Astrocyte (in vitro differentiated cells and primary cell): Measurements from ENCODE around the gene HS6ST2. TPM values are rescaled to one million over a fixed set of nuclear protein-coding genes. Genes with fewer than 3 reads are reported as not detected.

ENCODE experiments used
- DNase-seq: peaks from one replicate; pipeline ENCODE4 v3.0.0-alpha.2; 2010; ENCODE audit warnings: low read depth
- FAIRE-seq: peaks from 2 replicates; lab custom pipeline; 2011; peaks lifted over from hg19 to GRCh38; lab: Jason Lieb, UNC
- H2AFZ ChIP-seq: 2 replicates; pipeline ENCODE4 v1.6.0; 2012; ENCODE audit warnings: low read depth, low read length, inconsistent platforms
- H3K27ac ChIP-seq: 2 replicates; pipeline ENCODE4 v1.5.1; 2011; ENCODE audit warnings: low read depth, low read length, inconsistent platforms
- H3K27me3 ChIP-seq: 2 replicates; pipeline ENCODE4 v1.6.0; 2011; ENCODE audit warnings: low read length, inconsistent platforms; ENCODE audit not compliant: insufficient read depth
- H3K36me3 ChIP-seq: 2 replicates; pipeline ENCODE4 v1.5.1; 2011; ENCODE audit warnings: low read length, inconsistent platforms; ENCODE audit not compliant: insufficient read depth
- H3K4me1 ChIP-seq: 2 replicates; pipeline ENCODE4 v1.5.1; 2011; ENCODE audit warnings: low read length, inconsistent platforms; ENCODE audit not compliant: insufficient read depth
- H3K4me2 ChIP-seq: 2 replicates; pipeline ENCODE4 v1.6.0; 2012; ENCODE audit warnings: low read length, inconsistent platforms
- H3K4me3 ChIP-seq: 2 replicates; pipeline ENCODE4 v1.5.1; 2011; ENCODE audit warnings: low read depth, mild to moderate bottlenecking, low read length, inconsistent platforms; ENCODE audit not compliant: insufficient read depth
- H3K79me2 ChIP-seq: 2 replicates; pipeline ENCODE4 v1.6.0; 2012; ENCODE audit warnings: mild to moderate bottlenecking, low read length, inconsistent platforms; ENCODE audit not compliant: insufficient read depth
- H3K9ac ChIP-seq: 2 replicates; pipeline ENCODE4 v1.6.0; 2012; ENCODE audit warnings: mild to moderate bottlenecking, low read length, inconsistent platforms
- H3K9me3 ChIP-seq: 2 replicates; pipeline ENCODE4 v1.5.1; 2012; ENCODE audit warnings: low read depth, mild to moderate bottlenecking, low read length, inconsistent platforms; ENCODE audit not compliant: insufficient read depth
- H4K20me1 ChIP-seq: 2 replicates; pipeline ENCODE4 v1.6.0; 2012; ENCODE audit warnings: low read length, inconsistent platforms; ENCODE audit not compliant: insufficient read depth
- H3K27ac Mint-ChIP-seq: one replicate; pipeline ENCODE4 v1.8.0; 2021; ENCODE audit warnings: mild to moderate bottlenecking, mixed read lengths; ENCODE audit not compliant: unreplicated experiment
- H3K27me3 Mint-ChIP-seq: one replicate; pipeline ENCODE4 v1.8.0; 2021; ENCODE audit warnings: low read depth, mixed read lengths; ENCODE audit not compliant: unreplicated experiment
- H3K36me3 Mint-ChIP-seq: one replicate; pipeline ENCODE4 v1.8.0; 2021; ENCODE audit warnings: low read depth, mixed read lengths; ENCODE audit not compliant: unreplicated experiment
- H3K4me1 Mint-ChIP-seq: one replicate; pipeline ENCODE4 v1.8.0; 2021; ENCODE audit warnings: low read depth, mixed read lengths; ENCODE audit not compliant: unreplicated experiment
- H3K4me3 Mint-ChIP-seq: one replicate; pipeline ENCODE4 v1.8.0; 2021; ENCODE audit warnings: mild to moderate bottlenecking, moderate library complexity, mixed read lengths; ENCODE audit not compliant: unreplicated experiment
- H3K9me3 Mint-ChIP-seq: one replicate; pipeline ENCODE4 v1.8.0; 2021; ENCODE audit warnings: mild to moderate bottlenecking, mixed read lengths; ENCODE audit not compliant: unreplicated experiment
- EZH2 ChIP-seq: IDR thresholded peaks from 2 replicates; pipeline ENCODE4 v1.6.1; 2012; ENCODE audit warnings: mild to moderate bottlenecking, low read length, inconsistent platforms; ENCODE audit not compliant: insufficient read depth
- total RNA-seq: library from RNA; stranded (reverse); gene quantifications from 2 replicates; pipeline ENCODE4 v1.2.1, GENCODE V29; 2021
- TF ChIP-seq, protein P1 (sequence below): IDR thresholded peaks from 2 replicates; pipeline ENCODE4 v1.5.1; 2011; ENCODE audit warnings: low read depth, mild to moderate bottlenecking, inconsistent platforms, low read length, moderate library complexity; ENCODE audit not compliant: insufficient read depth

Gene HS6ST2
- total RNA-seq, 1 donor from 2014 or later, result 12.9 TPM

DNA sequence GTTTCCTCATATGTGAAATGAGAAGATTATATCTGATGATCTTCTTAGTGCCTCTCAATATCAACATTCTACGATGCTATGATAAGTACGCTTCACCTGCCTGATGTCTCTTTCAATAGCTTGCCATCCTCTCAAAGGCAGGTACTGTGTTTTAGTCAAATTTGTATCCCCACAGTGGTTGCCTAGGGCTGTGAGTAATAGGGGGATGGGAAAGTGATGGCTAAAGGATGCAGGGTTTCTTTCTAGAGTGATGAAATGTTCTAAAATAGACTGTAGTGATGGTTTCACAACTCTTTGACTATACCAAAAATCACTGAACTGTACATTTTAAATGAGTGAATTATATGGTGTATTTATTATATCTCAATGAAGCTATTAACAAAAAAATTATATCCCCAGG, 142.8 kb downstream of the HS6ST2 start:
- Histone ChIP-seq H3K9ac (no peak overlapping the region), H3K79me2 (no peaks in the 10 kb centered on the region), H3K27me3 (no peaks in the 10 kb centered on the region), H3K4me2 (no peak overlapping the region), H3K27ac (no peak overlapping the region), H3K4me1 (no peaks in the 10 kb centered on the region), H3K9me3 (no peaks in the 10 kb centered on the region), H2AFZ (no peak overlapping the region), H3K4me3 (no peak overlapping the region), H4K20me1 (no peaks in the 10 kb centered on the region), H3K36me3 (no peaks in the 10 kb centered on the region)
- Mint-ChIP-seq H3K36me3 (no peaks in the 10 kb centered on the region), H3K4me1 (no peaks in the 10 kb centered on the region), H3K27ac (no peak overlapping the region), H3K4me3 (no peak overlapping the region), H3K27me3 (no peaks in the 10 kb centered on the region), H3K9me3 (no peaks in the 10 kb centered on the region)
- DNase-seq, result no peak
- peak; percentile 39 for FAIRE-seq
- no peak for TF ChIP-seq EZH2
- TF ChIP-seq, protein P1, sequence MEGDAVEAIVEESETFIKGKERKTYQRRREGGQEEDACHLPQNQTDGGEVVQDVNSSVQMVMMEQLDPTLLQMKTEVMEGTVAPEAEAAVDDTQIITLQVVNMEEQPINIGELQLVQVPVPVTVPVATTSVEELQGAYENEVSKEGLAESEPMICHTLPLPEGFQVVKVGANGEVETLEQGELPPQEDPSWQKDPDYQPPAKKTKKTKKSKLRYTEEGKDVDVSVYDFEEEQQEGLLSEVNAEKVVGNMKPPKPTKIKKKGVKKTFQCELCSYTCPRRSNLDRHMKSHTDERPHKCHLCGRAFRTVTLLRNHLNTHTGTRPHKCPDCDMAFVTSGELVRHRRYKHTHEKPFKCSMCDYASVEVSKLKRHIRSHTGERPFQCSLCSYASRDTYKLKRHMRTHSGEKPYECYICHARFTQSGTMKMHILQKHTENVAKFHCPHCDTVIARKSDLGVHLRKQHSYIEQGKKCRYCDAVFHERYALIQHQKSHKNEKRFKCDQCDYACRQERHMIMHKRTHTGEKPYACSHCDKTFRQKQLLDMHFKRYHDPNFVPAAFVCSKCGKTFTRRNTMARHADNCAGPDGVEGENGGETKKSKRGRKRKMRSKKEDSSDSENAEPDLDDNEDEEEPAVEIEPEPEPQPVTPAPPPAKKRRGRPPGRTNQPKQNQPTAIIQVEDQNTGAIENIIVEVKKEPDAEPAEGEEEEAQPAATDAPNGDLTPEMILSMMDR, result no peak

DNA sequence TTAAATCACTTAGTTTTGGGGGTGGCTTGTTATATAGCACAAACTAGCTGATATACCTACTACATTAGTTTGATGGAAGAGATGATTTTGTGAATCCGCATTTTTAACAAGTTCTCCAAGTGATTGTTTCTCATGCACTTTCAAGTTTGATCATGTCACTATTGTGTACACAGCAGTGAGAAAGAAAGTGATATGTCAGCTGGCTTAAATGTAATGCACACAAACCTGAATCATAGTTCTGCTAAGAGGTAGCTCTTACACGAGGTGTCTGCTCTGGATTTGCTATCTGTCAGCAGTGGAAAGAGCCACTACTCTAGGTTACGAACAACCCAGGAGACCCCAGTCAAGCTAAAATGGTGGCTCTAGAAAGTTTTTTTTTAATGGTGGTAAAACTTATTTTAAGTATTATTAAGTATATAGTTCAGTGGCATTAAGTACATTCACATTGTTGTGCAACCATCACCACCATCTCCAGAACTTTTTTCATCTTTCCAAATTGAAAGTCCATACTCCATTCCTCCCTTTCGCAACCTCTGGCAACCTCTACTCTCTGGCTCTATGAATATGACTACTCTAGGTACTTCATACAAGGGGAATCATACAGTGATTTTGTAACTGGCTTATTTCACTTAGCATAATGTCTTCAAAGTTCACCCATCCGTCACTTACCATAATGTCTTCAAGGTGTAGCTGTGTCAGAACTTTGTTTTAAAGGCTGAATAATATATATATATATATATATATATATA, 147.3 kb downstream of the HS6ST2 start:
- H4K20me1 ChIP-seq, result no peaks in the 10 kb centered on the region
- H3K4me1 ChIP-seq, result no peaks in the 10 kb centered on the region
- no peaks in the 10 kb centered on the region for H3K27me3 ChIP-seq
- no peak overlapping the region for H2AFZ ChIP-seq
- H3K9me3 Mint-ChIP-seq, result no peaks in the 10 kb centered on the region
- TF ChIP-seq, protein P1, result no peak
- TF ChIP-seq EZH2, result no peak
- no peaks in the 10 kb centered on the region for H3K27me3 Mint-ChIP-seq
- H3K4me1 Mint-ChIP-seq, result no peaks in the 10 kb centered on the region
- FAIRE-seq (peak; percentile 84), DNase-seq (no peak)
- no peak overlapping the region for H3K9ac ChIP-seq
- H3K9me3 ChIP-seq, result no peaks in the 10 kb centered on the region
- H3K36me3 Mint-ChIP-seq, result no peaks in the 10 kb centered on the region
- H3K36me3 ChIP-seq, result no peaks in the 10 kb centered on the region
- H3K27ac Mint-ChIP-seq, result no peak overlapping the region
- H3K27ac ChIP-seq, result no peak overlapping the region
- H3K4me3 ChIP-seq, result no peak overlapping the region
- H3K4me2 ChIP-seq, result no peak overlapping the region
- no peaks in the 10 kb centered on the region for H3K79me2 ChIP-seq
- H3K4me3 Mint-ChIP-seq, result no peak overlapping the region

DNA sequence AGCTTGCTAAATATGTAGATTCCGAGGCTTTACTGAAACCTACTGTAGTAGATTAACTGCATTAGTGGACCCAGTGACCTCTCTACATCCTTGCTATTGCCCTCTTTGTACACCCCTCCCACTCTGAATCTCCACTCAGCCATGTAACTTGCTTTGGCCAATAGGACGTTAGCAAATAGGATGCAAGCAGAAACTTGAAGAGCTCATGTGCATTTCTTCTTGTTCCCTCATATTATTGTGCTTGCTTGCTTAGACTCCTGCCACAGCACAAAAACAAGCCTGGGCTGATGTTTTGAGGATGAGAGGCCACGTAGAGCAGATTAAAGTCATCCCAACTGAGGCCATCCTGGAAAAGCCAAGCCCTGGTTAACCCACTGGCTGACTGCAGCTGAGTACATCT, 147.9 kb downstream of the HS6ST2 start:
- H4K20me1 ChIP-seq, result no peaks in the 10 kb centered on the region
- Mint-ChIP-seq H3K4me1 (no peaks in the 10 kb centered on the region), H3K36me3 (no peaks in the 10 kb centered on the region), H3K4me3 (no peak overlapping the region), H3K27me3 (no peaks in the 10 kb centered on the region), H3K27ac (no peak overlapping the region), H3K9me3 (no peaks in the 10 kb centered on the region)
- H3K27me3 ChIP-seq, result no peaks in the 10 kb centered on the region
- H3K9me3 ChIP-seq, result no peaks in the 10 kb centered on the region
- H3K4me3 ChIP-seq, result no peak overlapping the region
- no peaks in the 10 kb centered on the region for H3K36me3 ChIP-seq
- no peaks in the 10 kb centered on the region for H3K4me1 ChIP-seq
- no peak for FAIRE-seq
- no peak overlapping the region for H3K9ac ChIP-seq
- TF ChIP-seq, protein P1, result no peak
- no peak for TF ChIP-seq EZH2
- no peaks in the 10 kb centered on the region for H3K79me2 ChIP-seq
- H2AFZ ChIP-seq, result no peak overlapping the region
- no peak overlapping the region for H3K27ac ChIP-seq
- no peak for DNase-seq
- H3K4me2 ChIP-seq, result no peak overlapping the region
